ENCODE data around the gene ANAPC2.
A peak's percentile ranks its signal among the peaks of the same experiment; 100 is the strongest.

ANAPC2 gene

GRCh38 chr9:137215196-137215986 lies 27.0 kb upstream of the ANAPC2 start:
- DNase-seq (ENCODE audit: low spot score) = no peak

DNA sequence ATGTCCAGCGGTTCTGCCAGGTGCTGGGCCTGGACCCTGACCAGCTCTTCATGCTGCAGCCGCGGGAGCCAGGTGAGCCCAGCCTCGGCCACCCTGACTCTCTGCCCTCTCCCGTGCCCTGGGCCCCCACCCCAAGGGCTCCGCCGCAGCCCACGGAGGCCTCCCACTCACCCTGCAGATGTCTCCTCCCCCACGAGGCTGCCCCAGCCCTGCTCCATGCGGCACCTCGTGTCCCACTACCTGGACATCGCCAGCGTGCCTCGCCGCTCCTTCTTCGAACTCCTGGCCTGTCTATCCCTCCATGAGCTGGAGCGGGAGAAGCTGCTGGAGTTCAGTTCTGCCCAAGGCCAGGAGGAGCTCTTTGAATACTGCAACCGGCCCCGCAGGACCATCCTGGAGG lies 26.3 kb upstream of the ANAPC2 start:
- DNase-seq (ENCODE audit: low spot score) = no peak

GRCh38 chr9:137213160-137214060 lies 25.1 kb upstream of the ANAPC2 start:
- DNase-seq (ENCODE audit: low spot score) = no peak

- DNase-seq (ENCODE audit: low spot score) = no peak
Observed at GRCh38 chr9:137212520-137212919, 24.2 kb upstream of the ANAPC2 start.

DNA sequence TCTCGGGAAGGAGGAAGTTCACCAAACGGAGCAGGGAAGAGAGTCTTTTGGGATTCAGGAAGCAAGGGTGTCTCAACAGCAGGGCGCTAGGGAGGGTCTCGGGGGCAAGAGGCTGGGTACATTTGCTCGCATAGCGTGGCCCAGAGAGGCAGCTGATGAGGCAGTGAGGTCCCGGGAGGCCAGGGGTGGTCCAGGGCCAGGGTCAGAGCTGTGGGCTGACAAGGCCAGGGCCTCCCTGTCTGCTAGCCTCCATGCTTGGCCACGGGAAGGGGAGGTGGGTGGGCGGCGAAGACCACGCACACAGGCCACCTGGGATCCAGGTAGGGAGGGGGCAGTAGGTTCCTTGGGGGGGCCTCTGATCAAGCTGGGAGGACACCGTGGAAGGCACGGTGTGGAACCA lies 23.2 kb upstream of the ANAPC2 start:
- DNase-seq (ENCODE audit: low spot score) = no peak

DNA sequence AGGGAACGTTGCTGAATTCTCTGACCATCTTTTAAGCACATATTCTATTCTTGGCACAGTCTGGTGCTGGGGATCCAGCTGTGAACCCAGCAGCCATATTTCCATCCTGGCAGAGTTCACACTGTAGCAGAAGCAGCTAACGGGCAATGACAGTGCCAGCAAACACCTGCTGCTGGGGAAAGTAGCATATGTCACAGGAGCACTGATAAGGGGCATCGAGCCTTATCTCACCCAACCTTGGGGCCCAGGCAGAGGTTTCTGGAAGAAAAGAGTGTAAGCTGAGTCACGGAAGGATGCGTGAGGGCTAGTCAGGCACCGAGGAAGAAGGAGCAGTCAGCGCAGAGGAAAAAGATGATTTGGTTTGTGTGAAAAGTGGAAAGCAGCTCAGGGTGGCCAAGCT lies 18.2 kb upstream of the ANAPC2 start:
- no peak for DNase-seq (ENCODE audit: low spot score)

GRCh38 chr9:137205126-137206069 lies 17.0 kb upstream of the ANAPC2 start, which contains the start of the genes NDOR1 and TMEM203:
Gene NDOR1, plus strand, starts transcription at chr9:137205700. Its CDS starts 78 bp downstream, at chr9:137205778.
Gene TMEM203, minus strand, starts transcription at chr9:137205648. Its CDS starts 234 bp downstream, at chr9:137205414.
- peak; percentile 90 for DNase-seq (ENCODE audit: low spot score)

GRCh38 chr9:137204731-137205125 lies 16.4 kb upstream of the ANAPC2 start:
- no peak for DNase-seq (ENCODE audit: low spot score)

DNA sequence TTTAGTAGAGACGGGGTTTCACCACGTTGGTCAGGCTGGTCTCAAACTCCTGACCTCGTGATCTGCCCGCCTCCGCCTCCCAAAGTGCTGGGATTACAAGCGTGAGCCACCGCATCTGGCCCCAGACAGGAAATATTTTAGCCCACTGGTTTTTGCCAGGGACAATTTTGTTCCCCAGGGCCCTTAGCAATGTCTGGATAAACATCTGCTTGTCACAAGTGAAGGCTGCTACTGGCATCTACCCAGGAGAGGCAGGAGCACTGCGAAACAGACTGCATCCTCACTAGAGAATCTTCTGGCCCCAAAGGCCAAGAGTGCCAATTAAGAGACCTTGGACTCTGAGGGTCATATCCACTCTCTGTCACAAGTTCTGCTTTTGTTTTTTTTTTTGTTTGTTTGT lies 14.6 kb upstream of the ANAPC2 start:
- no peak for DNase-seq (ENCODE audit: low spot score)

GRCh38 chr9:137201205-137201868 lies 13.0 kb upstream of the ANAPC2 start:
- no peak for DNase-seq (ENCODE audit: low spot score)

GRCh38 chr9:137200311-137201204 lies 12.2 kb upstream of the ANAPC2 start, which contains the start of gene TPRN:
Gene TPRN, minus strand, starts transcription at chr9:137200741. Its CDS starts 30 bp downstream, at chr9:137200711.
- DNase-seq (ENCODE audit: low spot score) = peak; percentile 99

DNA sequence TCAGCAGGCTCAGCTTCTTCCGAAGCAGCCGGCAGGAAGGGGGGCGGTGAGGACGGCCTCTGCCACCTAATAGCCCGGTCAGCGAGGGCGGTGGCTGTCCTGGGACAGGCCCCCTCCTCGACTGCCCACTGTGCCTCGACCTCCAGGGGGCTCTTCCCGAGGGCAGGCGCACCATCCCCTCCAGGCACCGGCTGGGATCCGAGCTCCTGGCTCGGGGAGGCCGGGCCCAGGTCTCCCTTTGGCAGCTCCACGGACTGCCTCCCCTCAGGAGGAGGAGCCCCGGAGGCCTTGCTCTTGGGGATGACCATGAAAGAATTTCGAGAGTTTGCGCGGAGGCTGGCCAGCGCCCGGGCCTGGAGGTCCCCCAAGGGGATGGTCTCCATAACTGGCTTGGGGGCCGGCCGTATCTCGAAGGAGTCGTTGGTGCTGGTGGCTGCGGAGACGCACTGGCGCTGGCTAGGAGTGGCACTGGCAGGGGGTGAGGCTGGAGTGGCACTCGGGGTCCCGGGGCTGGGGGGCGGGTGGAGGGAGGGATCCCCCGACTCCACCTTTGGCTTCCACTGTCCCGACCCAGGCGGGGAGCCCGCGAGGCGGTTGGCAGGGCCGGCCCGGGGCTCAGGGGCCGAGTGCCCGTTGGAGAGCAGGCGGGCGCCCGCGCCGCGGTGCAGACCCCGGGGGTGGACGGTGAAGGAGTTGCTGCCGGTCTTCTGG lies 11.2 kb upstream of the ANAPC2 start:
- no peak for DNase-seq (ENCODE audit: low spot score)

DNA sequence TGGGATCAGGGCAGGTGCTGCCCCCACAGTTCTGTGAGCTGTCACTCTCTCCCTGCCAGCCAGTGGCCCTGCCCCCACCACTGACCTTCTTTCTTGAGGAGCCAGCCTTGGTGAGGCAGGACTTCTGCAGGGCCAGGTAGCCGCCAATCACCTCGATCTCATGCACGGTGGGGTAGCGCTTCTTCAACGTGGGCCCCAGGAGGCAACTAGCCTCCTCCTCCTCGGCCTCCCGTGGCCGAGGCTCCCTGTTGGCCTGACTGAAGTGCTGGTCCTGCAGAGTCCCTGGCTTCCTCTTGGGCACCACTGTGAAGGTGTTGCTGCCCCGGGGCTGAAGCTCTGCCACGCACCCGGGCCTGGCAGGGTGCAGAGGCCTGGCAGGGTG lies 10.5 kb upstream of the ANAPC2 start:
- no peak for DNase-seq (ENCODE audit: low spot score)

- DNase-seq (ENCODE audit: low spot score) = no peak
Observed at GRCh38 chr9:137198051-137198901, 9.9 kb upstream of the ANAPC2 start.

DNA sequence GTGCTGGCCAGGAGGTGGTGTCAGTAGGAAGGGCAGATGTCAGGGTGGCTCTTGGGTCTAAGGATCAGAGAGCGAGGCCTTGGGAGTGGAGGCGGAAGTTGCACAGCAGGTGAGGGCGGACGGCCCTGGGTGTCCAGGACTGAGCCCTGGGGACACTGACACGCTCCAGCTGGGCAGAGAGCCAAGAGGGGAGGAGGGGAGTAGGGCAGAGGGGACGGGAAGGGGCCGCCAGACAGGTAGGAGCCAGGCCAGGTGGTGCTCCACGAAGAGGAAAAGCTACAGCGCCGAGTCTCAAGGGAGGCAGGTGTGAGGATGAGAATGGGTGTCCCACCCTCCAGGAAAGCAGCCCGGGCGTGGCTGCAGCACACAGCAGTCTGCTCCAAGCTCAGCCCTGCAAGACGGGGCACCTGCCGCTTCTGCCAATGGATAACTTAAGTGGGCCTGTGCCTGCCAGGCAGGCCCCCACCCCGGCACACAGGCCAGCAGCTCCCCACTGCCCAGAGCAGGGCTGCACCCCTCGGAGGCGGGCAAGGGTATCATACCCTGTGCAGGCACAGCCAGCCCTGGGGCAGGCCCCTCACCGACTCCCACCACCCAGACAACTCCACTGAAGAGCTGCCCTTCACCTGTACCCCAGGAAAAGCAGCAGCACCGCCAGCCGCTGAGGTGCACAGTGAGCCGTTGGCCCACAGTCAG lies 7.3 kb upstream of the ANAPC2 start:
- DNase-seq (ENCODE audit: low spot score) = no peak

DNA sequence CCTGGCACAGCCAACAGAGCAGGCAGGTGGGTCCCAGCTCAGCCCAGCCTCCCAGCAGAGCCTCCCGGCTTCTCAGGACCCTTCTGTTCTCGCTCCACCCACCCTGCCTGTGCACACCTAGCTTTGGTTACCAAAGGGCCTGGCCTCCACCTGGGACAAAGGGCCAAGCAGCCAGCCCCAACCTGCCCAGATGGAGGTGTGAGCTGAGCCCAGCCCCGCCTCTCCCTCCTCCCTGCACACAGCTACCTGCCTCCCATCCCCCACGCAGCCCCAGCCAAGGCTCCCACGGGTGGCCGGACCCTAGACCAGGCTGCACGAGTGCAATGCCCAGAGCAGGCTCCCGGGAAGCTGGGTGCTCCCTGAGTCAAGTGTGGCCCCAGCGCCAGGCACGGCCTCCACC lies 6.5 kb upstream of the ANAPC2 start:
- no peak for DNase-seq (ENCODE audit: low spot score)

- no peak for DNase-seq (ENCODE audit: low spot score)
Observed at GRCh38 chr9:137194388-137194787, 6.0 kb upstream of the ANAPC2 start.

GRCh38 chr9:137193771-137194170 lies 5.4 kb upstream of the ANAPC2 start:
- no peak for DNase-seq (ENCODE audit: low spot score)
